Gastrocnemius medialis (tissue), 4 donors: ENCODE measurements around the gene DHX15. TPM values are rescaled to one million over a fixed set of nuclear protein-coding genes. Genes with fewer than 3 reads are reported as not detected.

ENCODE experiments used
- ATAC-seq, 2 donors: fragments of 150-250 bp; one replicate each; pipeline ENCODE4 v1.9.1; 2016
- DNase-seq, 2 donors: peaks; one replicate each; pipeline ENCODE4 v3.0.0-alpha.2; 2019
- H3K27ac ChIP-seq, 4 donors: fragments of 200-600 bp; sonication (generic); 1 replicate in 1 of 4; 2 replicates in 3 of 4; pipeline ENCODE4 v1.5.1; 2016 to 2018; ENCODE audit warnings: mild to moderate bottlenecking in 2 of 4, moderate library complexity in 1 of 4
- H3K27me3 ChIP-seq, 3 donors: fragments of 200-600 bp; sonication (generic) in 2 of 3; 1 replicate in 1 of 3; 2 replicates in 2 of 3; pipeline versions ENCODE4 v1.5.1 to v1.6.0; 2016 to 2019; ENCODE audit warnings: mild to moderate bottlenecking in 1 of 3, moderate library complexity in 1 of 3
- H3K36me3 ChIP-seq, 2 donors: fragments of 200-600 bp; sonication (generic) in 1 of 2; one replicate each; pipeline ENCODE4 v1.5.1; 2017 to 2018
- H3K4me1 ChIP-seq, 2 donors: fragments of 200-600 bp; sonication (generic) in 1 of 2; one replicate each; pipeline ENCODE4 v1.5.1; 2016 to 2017; ENCODE audit warnings: mild to moderate bottlenecking in 2 of 2
- H3K4me3 ChIP-seq, 4 donors: fragments of 200-600 bp; sonication (generic) in 3 of 4; 1 replicate in 1 of 4; 2 replicates in 3 of 4; pipeline ENCODE4 v1.5.1; 2016 to 2019; ENCODE audit warnings: mild to moderate bottlenecking in 2 of 4
- H3K9me3 ChIP-seq, 3 donors: fragments of 200-600 bp; sonication (generic) in 2 of 3; 1 replicate in 1 of 3; 2 replicates in 2 of 3; pipeline ENCODE4 v1.5.1; 2016 to 2019
- POLR2A ChIP-seq, 2 donors: fragments of 450-650 bp; IDR thresholded peaks; one replicate each; pipeline ENCODE4 v1.6.1; 2017; ENCODE audit warnings: antibody characterized with exemption in 2 of 2, mild to moderate bottlenecking in 2 of 2, moderate library complexity in 2 of 2
- in situ Hi-C, 4 donors: fragments of 200-750 bp; cut with MboI; loops; one replicate each; pipeline versions ENCODE4 v1.15.0 to v1.8.0; 2017; ENCODE audit warnings: low sequenced_read_pairs in 4 of 4
- intact Hi-C: fragments of 100-400 bp; cut with DNase I; formaldehyde crosslinking; loops from one replicate; pipeline ENCODE4 v1.15.1; 2023; ENCODE audit warnings: low total_unique reads
- microRNA counts, 2 donors: library from miRNA; unstranded; fragments of <30 nt; microRNA quantifications; one replicate each; lab custom pipeline; 2016
- microRNA-seq, 2 donors: library from miRNA; unstranded; fragments of <30 nt; microRNA quantifications; one replicate each; pipeline ENCODE4, GENCODE V29; 2016; ENCODE audit warnings: borderline replicate concordance in 2 of 2
- total RNA-seq, 4 donors: library from RNA; depleted of rRNA; stranded (reverse); fragments of >200 nt; gene quantifications; one replicate each; pipeline versions ENCODE4 v1.1.0 to v1.2.3, GENCODE V29; 2016
- TF ChIP-seq, protein P1 (sequence below), 5 experiments: fragments of 450-650 bp in 3 of 5; fragments of 200-600 bp in 2 of 5; sonication (generic) in 2 of 5; IDR thresholded peaks in 4 of 5; conservative IDR thresholded peaks in 1 of 5; 1 replicate in 4 of 5; 2 replicates in 1 of 5; pipeline ENCODE4 v1.5.1; 2016 to 2019; ENCODE audit warnings: antibody characterized with exemption in 5 of 5, mild to moderate bottlenecking in 3 of 5, moderate library complexity in 3 of 5

The DHX15 gene
- total RNA-seq, 4 donors from 2014 or later = 50.1 to 88.1 (median 61.2) TPM

DNA sequence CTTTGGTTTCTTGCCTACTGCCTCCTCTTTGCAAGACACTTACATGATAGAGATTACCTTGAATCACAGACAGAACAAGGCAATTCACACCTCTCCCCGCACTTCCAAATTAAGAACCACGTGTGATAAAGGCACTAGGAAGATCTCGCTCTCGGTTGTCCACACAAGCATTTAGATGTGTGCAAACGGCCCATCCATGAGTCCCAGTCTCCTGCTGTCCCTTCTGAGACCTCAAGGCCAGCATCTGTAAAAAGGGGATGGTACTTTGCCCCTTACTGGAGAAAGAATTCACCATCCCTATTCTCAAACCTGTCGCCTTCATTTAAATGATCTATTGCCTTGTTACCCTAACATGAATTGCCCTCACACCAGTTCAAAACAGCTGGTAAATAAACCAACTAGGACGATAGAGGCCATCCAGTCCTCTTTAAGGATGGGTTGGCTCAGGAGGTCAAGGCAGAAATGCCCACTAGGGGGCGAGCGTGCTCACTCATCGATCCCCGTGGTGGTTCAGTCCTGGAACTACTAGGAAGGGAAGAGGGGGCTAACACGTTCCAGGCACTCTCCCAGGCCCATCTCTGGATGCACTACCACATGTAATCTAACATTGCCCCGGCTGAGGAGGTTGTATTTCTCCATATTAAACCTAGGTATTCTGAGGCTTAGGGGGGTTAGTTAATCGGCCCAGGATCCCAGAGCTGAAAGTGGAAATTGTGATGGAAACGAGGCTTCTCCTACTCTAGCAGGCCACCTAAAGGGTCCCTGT lies 95.8 kb downstream of the DHX15 start:
- no peak for TF ChIP-seq POLR2A (IDR thresholded peaks at IDR 0.05)
- TF ChIP-seq, protein P1, sequence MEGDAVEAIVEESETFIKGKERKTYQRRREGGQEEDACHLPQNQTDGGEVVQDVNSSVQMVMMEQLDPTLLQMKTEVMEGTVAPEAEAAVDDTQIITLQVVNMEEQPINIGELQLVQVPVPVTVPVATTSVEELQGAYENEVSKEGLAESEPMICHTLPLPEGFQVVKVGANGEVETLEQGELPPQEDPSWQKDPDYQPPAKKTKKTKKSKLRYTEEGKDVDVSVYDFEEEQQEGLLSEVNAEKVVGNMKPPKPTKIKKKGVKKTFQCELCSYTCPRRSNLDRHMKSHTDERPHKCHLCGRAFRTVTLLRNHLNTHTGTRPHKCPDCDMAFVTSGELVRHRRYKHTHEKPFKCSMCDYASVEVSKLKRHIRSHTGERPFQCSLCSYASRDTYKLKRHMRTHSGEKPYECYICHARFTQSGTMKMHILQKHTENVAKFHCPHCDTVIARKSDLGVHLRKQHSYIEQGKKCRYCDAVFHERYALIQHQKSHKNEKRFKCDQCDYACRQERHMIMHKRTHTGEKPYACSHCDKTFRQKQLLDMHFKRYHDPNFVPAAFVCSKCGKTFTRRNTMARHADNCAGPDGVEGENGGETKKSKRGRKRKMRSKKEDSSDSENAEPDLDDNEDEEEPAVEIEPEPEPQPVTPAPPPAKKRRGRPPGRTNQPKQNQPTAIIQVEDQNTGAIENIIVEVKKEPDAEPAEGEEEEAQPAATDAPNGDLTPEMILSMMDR (IDR thresholded peaks at IDR 0.05 in 4 of 5, conservative IDR thresholded peaks at IDR 0.05 in 1 of 5) = peak; percentile 46 to 79 (median 68)
- ATAC-seq (peak; percentile 49 to 76), DNase-seq (peak in 1 of 2 donors; percentile 45)
- H3K4me1 ChIP-seq = peaks cover 0 to 5% of the 10 kb centered on the region in 2 donors
- H3K36me3 ChIP-seq = no peaks in the 10 kb centered on the region
- intact Hi-C loops (loop anchor here (10.0 kb wide), 2 partner anchors 196 to 306 kb away; partner anchors contain the start of gene SOD3), in situ Hi-C loops (loop anchor here in 3 of 4 donors (25.0 kb wide), 2 partner anchors 299 to 499 kb away; partner anchors contain the start of gene SOD3 (in 2 of the 3))
- H3K27me3 ChIP-seq = no peaks in the 10 kb centered on the region
- no peak overlapping the region for H3K27ac ChIP-seq
- H3K9me3 ChIP-seq = no peaks in the 10 kb centered on the region
- no peak overlapping the region for H3K4me3 ChIP-seq

DNA sequence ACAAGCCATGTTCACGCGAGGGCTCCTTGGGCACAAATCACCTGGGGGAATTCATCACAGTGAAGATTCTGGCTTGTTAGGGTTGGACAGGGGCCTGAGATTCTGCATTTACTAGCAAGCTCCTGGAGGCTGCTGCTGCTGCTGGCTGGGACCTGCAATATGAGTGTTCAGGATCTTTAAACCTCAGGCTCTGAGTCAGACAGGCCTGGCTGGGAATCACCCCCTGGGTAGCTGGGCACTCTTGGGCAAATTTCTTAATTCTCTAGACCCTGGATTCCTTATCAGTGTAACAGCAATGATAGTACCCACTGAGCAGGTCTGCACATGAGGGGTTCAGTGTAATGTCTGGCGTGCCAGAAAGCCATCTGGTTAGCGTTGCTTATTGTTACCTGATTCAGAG lies 101.5 kb downstream of the DHX15 start:
- Histone ChIP-seq H3K4me3 (no peak overlapping the region), H3K36me3 (no peaks in the 10 kb centered on the region), H3K27ac (no peak overlapping the region), H3K9me3 (no peaks in the 10 kb centered on the region), H3K27me3 (no peaks in the 10 kb centered on the region), H3K4me1 (no peaks in the 10 kb centered on the region)
- DNase-seq (no peak), ATAC-seq (no peak)
- in situ Hi-C loops = loop anchor here in 3 of 4 donors (25.0 kb wide), 2 partner anchors 304 to 504 kb away; partner anchors contain the start of gene SOD3 (in 2 of the 3)
- intact Hi-C loops = loop anchor here (10.0 kb wide), 2 partner anchors 202 to 312 kb away; partner anchors contain the start of gene SOD3
- TF ChIP-seq, protein P1 (IDR thresholded peaks at IDR 0.05 in 4 of 5, conservative IDR thresholded peaks at IDR 0.05 in 1 of 5) = no peak
- no peak for TF ChIP-seq POLR2A (IDR thresholded peaks at IDR 0.05)

DNA sequence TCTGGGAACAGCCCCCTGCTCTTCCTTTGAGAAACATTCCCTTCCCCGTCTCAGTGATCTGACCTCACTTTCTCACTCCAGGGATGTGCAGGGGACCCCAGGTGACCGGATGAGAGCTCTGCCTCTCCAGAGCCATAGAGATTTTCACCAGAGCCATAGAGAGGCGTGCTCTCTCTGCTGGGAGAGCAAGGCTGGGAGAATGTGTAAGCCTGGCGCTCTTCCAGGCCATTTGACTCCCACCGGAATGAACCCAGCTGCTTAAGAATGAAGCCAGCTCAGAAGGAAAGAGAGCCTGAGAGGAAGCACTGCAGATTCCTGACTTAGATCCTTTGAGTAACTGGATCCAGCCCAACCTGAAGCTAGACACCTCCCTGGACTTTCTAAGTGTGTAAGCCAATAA lies 106.4 kb downstream of the DHX15 start:
- no peak for TF ChIP-seq POLR2A (IDR thresholded peaks at IDR 0.05)
- Histone ChIP-seq H3K4me1 (peaks cover 0 to 6% of the 10 kb centered on the region in 2 donors), H3K4me3 (no peak overlapping the region), H3K36me3 (no peaks in the 10 kb centered on the region), H3K27ac (no peak overlapping the region), H3K27me3 (peaks cover 0 to 4% (median 0%) of the 10 kb centered on the region in 3 donors), H3K9me3 (no peaks in the 10 kb centered on the region)
- DNase-seq = no peak
- intact Hi-C loops (no loop called here), in situ Hi-C loops (loop anchor here in 3 of 4 donors (10.0 to 25.0 kb wide), 3 partner anchors 107 to 509 kb away; partner anchors contain the start of genes SOD3 (in 2 of the 3) and DHX15 (in 1 of the 3))
- no peak for ATAC-seq

MicroRNA genes within 50 kb of the gene (microRNA counts, 767-probe panel; counts per million panel counts)
- 356 to 448 counts per million in 2 donors for microRNA hsa-miR-573 (lab: Ali Mortazavi, UCI)

Small RNAs within 50 kb of the gene (microRNA-seq; reads per million reads assigned to microRNA genes)
- gene MIR573 = 0 reads per million in 2 donors

Other genes with a start within 250 kb of the DHX15 start
- 10 to 100 TPM in 1 of 4 donors, 1 to 10 TPM in 3; 2.5 to 13.0 (median 5.9) TPM for gene SOD3, start 211.0 kb upstream of the DHX15 start, total RNA-seq